Activated CD4-positive, alpha-beta T cell treated with anti-CD3 and anti-CD28 coated beads for 4 hours (primary cell): ENCODE results near the gene NRP1.

Experiments
- DNase-seq, 2 donors: peaks; one replicate each; pipeline ENCODE4 v3.0.0-alpha.2; 2020

NRP1 gene

GRCh38 chr10:33201056-33201780 lies 133.2 kb downstream of the NRP1 start:
- DNase-seq = no peak

DNA sequence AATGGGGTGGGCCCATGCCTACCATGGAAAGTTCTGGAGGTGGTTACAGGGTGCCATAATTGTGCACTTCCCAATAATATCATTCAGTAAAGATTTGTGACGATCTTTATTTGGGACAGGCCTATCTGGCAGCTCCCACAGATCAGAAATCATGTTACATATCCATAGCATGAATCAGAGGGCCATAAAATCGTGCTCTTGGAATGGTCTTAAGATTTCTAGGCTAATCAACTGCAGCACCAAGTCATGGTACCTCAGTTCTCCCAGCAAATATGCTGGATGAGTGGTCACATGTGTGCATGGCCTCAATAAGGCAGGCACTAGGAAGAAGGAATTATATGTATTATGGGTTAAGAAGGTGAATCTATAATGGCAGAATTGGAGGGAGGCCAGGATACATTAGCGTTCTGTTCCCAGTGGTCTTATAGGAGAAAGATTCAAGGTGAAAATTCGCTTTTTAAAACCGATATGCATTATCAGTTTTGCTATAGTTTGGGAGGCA lies 134.7 kb downstream of the NRP1 start:
- no peak for DNase-seq

GRCh38 chr10:33198610-33199009 lies 135.9 kb downstream of the NRP1 start:
- no peak for DNase-seq

- DNase-seq = no peak
These were observed 137.6 kb downstream of the NRP1 start for GRCh38 chr10:33196710-33197491.

- DNase-seq = no peak
These were observed 138.1 kb downstream of the NRP1 start for GRCh38 chr10:33196377-33196706.

- DNase-seq = no peak
These were observed 138.7 kb downstream of the NRP1 start for GRCh38 chr10:33195608-33196376.

GRCh38 chr10:33193701-33194521 lies 140.6 kb downstream of the NRP1 start:
- DNase-seq = no peak

GRCh38 chr10:33193057-33193700 lies 141.3 kb downstream of the NRP1 start:
- DNase-seq = peak; percentile 78 to 84

GRCh38 chr10:33192190-33192589 lies 142.3 kb downstream of the NRP1 start:
- DNase-seq = no peak

DNA sequence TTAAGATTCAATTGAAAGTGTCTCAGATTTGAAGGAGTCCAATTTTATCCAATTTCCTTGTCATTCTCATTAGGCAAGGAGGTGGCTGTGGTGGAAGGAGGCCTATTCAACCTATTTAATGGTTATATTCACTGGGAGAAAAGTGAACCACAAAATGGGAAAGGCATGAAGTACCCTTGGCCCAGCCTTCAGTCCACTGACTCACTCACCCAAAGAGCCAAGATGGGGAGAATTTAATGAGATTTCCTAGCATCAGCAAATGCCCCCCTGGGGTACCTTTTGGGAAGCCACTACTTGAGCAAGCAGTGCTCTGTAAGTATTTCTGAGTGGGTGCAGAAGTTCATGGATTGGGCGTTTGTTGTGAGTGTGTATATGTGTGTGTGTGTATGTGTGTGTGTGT lies 144.1 kb downstream of the NRP1 start:
- no peak for DNase-seq

DNA sequence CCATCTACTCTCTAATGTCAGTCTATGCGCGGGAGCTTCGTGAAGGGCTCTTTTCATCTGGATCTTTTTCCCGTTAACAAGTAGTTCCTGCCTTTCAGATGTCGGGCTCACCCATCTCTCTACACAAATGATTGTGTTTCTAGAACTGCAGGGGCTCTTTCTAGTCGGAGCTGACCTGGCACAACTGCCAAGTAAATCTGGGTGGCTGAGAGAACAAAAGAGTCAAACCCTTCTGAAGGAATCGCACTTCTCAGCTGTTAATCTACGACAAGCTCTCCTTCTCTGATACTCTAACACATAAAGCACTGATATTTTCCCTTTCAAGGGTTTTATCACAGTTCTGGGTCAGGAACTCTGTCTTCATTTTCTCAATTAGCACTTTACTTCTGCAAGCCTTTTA lies 144.7 kb downstream of the NRP1 start:
- DNase-seq = no peak

- no peak for DNase-seq
These were observed 145.1 kb downstream of the NRP1 start for GRCh38 chr10:33189363-33189762.

DNA sequence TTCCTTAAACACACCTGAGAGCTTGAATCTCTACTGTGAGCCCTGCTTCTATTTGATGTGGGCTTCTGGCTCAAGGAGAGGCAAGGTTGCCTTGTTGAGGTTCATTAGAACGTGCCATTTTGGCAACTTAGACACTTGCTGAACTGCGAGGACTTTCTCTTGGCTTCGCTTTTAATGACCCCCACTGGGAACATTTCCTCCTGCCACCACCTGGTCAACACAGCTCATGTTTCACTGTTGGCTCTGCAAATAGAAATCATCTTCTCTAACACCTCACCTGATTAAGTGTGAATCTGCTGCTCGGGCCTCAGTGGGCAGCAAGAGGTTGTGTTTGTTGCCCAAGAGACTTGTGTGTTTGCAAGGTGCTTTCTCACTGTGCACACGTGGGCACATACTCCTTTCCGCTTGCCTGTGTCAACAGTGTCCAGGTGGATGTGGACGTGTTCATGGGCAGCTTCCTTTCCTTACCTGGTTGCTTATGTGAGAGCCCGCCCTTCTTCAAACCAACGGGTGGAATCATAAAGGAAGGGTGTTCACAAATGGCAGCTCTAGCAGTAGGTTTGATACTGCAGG lies 147.0 kb downstream of the NRP1 start:
- DNase-seq = no peak

GRCh38 chr10:33186150-33186549 lies 148.3 kb downstream of the NRP1 start:
- no peak for DNase-seq

- DNase-seq = no peak
These were observed 150.8 kb downstream of the NRP1 start for GRCh38 chr10:33183655-33184054.

DNA sequence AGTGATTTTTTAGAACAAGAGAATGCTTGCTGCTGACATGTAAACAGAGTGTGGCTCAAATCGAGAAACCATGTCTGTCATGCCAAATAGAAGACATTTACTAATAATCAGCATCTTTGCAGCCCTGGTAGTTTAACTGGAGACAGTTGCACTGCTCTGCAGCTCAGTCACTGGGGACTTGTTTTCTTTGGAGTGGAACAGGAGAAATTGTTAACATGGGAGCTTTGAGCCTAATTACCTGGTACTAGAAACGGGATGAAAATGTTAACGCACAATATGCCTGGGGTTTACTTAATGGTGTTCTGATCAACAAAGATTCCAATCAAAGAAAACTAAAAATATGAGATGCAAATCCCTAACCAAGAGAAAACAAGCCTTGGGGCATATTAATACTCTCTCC lies 153.5 kb downstream of the NRP1 start:
- no peak for DNase-seq

DNA sequence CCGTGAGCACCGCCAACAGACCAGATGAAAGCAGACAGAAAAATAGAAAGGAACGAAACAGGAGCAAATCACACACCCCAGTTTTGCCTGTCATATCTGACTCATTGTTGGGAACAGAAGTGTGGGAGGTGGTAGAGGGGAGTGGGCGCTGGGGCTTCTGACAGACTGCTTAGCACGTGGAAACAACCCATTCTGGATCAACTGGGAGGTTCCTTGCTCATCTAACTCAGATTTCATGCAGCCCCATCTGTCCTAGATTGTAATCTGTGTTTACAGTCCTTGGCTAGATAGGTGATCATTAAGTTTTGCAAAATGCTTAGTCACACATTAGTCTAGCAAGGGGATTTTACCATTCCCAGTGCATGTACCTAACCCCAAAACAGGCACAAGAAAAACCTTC lies 154.1 kb downstream of the NRP1 start:
- DNase-seq = peak in 1 of 2 donors; percentile 15

DNA sequence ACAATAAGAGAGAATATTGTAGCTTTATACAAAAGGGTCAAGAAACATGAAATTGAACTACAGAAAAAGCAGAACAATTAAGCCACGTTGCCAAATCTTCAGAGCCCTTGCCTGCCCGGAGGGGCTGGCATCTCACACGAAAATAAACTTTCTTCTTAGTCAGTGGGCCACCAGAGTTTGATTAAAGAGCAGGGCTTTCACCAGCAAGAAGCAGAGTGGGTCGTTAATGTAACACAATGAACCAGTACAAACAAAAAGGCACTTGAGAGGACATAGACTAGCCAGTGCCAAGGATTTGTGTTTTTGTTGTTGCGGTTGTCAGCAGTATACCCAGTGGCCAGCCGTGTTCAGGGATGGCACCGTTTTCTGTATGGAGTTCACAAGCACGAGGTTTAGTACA lies 155.4 kb downstream of the NRP1 start:
- DNase-seq = no peak

DNA sequence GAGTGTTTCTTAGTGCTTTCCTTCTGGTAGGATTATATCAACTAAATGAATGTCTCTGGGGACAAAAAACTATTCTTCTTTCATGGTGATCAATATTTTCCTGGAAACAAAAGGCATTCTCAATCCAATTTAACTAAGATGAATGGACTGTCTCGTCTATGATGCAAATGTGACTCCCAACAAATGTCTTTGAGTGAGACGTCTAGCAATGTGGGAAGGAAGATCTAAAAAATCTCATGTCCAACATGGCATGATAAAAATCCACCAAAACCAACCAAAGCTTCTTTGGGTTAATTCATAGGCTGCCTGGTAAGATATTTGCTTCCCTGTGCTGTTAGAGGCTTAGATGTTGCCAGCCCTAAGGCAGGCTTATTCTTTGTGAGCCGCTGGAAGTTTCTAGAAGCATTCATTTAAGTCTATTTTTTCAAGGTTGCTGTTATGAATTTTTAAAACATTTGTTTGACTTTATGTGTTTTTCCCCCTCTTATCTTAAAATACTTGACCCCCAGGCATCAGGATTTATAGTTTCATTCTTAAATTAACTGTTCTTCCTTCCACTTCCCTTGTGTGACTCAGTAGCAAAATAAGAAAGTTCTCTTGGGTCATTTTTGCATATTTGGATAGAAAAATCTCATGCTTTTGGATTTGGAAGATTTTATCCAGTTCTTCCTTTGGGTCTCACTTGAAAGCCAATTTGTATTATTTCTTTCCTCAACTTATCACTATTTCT lies 156.3 kb downstream of the NRP1 start:
- DNase-seq = no peak

DNA sequence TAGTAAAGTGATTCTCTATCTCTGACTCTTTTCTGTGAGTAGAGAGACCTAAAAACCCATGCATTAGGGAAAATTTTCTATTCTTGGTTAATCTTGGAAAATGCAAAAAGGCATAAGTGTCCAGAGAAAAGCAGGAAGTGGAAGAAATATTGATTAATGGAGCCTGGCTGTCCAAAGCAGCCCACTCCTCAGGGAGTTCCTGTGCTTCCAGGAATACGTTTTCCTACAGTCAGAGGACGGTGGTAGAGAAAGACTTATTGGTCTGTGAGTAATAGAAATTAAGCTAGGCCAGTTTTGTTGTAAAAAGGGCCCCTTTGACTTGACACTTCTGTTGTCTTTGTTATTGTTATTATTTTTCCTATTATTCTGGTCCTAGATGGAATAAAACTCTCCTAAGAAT lies 157.8 kb downstream of the NRP1 start:
- no peak for DNase-seq
